Hematopoietic multipotent progenitor cell treated with erythropoietin and hydrocortisone succinate and interleukin-3 and kit ligand, for 15 days (in vitro differentiated cells): ENCODE data around the gene NLRP1.

Experiments
- DNase-seq: peaks from one replicate; pipeline ENCODE4 v3.0.0-alpha.2; 2015; ENCODE audit warnings: low spot score

NLRP1 gene

DNA sequence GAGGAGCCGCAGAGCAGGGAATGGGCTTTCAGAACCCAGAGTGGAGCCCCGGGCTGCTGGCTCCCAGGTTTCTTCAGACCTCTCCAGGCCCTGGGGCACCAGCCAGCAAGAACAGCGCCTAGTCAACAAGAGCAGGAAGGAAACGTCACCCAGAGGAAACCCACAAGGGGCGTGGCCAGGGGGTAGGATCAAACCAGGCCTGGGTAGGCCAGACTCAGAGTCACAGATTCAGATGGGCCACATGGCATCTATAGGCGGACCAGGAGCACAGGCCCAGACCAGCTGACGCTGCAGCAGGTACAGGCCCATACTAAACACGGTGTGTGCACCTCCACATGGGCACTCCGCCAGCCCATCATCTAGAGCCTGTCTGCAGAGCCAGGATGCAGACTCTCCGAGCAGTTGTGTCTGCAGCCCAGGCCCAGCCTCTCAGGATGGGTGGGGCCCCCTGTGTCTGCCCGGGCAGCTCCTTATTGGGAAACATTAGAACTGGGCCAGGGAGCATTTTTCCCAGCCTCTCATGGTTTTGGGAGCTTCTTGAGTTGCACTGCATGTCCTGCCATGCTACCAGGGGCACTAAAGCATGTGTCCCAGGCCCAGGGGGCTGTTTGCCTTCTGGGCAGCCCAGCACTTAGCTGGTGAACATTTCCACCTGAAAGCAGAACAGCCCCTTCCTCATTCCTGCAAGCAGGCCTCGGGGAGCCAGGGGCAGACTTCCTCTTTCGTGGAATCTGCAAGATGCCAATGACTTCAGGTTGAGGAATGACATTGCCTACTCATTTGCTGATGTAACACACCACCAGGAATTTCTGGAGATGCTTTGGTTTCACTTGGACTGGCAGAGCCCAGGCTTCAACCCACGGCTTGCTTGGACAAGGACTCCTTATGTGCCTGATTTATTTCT, at the start of gene NLRP1:
NLRP1 (minus strand) TSS at position 127 of the 904 bp plus-strand sequence. CDS start 552 bp downstream, outside the sequence.
- no peak for DNase-seq

DNA sequence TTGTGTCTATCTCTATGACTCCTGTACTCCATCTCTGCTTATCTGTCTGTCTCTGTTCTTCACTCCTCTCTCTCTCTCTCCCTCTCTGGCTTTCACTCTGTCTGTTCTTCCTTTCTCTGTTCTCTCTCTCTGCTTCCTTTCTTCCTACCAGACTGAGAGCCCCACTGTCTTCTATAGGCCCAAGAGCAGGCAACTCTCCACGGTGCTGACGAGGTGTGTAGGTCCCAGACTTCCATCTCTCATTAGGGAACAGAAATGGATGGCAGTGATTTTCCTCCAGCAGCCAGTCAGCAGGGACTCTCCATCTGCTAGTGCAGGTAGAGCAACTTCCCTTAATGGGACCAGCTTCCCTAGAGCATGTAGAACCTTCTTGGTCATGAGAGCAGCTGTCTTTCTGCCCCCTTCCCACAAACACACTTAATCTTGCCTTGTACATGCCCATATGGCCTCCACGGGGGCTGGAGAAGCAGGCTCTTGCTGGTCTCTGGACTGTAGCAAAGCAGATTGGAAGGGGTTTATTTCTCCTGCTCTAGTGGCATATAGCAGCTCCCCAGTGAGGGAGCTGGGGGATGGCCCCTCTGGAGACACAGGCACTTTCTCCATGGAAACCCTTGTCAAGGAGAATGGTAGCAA, 47.8 kb upstream of the NLRP1 start:
- no peak for DNase-seq

DNA sequence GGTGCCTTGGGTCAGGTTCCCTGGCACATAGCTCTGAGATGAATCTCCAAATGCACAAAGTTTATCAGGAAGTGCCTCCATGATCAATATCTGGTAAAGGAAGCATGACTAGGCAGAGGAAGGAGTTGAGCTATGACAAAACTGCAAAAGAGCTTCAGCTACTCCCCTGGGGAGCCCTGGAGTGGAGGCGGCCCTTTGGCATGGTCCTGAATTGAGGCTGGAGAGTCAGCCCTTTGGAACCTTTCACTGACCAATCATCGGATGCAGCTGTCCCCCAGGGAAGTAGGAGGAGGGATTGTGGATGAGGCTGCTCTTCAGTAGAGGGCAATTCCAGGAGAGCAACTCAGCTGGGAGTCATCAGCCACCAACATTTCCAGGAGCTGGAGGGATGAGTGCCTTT, 46.1 kb upstream of the NLRP1 start:
- no peak for DNase-seq

DNA sequence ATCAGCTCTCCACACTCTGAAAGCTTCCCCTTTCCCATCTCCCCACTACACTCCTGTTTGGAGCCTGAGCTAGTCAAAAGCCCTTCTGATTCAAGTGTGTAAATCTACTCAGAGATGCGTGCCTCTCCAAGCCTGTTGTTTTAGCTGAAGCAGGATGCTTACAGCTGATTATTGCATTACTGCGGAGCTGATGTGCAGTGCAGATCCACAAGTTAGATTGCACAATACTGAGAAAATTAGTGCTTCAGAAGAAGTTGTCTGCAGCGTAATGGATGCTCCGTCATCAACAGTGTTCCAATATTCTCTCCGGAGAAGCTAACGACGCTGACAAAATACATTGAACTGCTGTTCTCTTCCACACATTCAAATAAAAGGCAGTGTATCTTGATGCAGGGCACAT, 44.8 kb upstream of the NLRP1 start:
- DNase-seq: no peak

DNA sequence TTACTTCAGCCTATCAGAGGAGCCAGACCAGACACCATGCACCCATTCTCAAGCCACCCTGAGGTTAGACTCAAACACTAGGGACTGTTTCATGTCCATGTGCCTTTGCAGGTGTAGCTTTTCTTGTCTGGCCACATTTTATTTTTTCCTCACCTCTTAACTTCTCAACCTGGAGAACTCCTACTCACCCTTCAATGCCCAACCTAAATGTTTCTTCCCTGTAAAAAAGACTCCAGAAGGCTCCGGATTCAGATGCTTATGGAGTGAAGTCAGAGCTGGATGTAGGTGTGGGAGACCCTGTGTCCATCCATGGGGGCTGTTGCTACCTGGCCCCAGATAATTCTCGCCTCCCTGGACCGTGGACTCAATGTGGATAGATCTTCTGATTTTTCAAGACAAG, 44.0 kb upstream of the NLRP1 start:
- no peak for DNase-seq

DNA sequence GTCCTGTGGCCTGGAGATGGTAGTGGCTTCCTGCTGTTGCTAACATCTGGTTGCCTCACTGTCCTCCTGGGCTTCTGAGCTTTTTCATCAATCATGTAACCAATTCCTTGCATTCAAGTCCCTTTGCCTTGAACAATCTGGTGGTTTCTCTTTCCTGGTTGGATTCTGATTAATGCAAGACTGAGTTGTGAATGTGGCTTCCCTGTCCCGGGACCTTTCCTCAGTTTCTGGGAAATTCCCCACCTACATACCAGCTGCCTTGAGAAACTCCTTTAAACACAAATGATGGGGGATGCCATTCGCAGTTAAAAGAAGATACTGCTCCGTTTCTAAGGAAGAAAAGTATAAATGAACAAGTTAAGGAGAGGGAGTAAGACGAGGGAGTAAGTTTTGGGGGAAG, 39.9 kb upstream of the NLRP1 start:
- no peak for DNase-seq

DNA sequence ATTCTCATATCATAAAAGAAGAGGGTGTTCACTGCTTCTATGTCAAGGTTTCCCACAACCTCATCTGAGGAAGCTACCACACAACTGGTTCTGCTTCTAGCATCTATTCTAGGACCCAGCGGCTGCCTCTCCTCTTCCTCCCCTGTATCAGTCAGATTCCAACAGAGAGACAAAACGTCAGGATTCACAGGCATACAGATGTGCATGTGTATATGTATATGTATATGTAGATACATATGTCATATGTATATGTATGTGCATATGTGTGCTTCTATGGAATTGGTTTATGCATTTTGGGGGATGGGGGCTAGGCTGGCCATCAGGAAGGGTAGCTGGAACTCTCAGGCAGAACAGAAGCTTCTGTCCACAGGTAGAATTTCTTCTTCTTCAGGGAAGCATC, 37.4 kb upstream of the NLRP1 start:
- no peak for DNase-seq

DNA sequence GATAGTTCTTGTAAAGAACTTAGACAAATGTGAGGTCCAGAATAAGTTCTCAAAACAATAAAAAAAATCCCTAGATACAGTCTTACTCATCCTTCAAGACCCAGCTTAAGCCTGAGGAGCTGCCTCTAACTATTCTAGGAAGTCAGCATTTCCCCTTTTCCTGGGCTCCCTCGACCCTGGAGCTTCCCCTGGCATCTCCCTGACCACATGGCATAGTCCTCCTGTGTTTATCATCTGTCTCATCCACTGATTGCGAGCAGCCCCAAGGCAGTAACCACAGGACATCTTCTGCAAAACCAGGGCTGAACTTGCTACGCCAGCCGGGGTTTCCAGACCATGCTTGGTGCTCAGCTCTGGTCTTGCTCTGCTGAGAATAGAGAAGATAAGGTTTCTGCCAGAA, 36.7 kb upstream of the NLRP1 start:
- no peak for DNase-seq

DNA sequence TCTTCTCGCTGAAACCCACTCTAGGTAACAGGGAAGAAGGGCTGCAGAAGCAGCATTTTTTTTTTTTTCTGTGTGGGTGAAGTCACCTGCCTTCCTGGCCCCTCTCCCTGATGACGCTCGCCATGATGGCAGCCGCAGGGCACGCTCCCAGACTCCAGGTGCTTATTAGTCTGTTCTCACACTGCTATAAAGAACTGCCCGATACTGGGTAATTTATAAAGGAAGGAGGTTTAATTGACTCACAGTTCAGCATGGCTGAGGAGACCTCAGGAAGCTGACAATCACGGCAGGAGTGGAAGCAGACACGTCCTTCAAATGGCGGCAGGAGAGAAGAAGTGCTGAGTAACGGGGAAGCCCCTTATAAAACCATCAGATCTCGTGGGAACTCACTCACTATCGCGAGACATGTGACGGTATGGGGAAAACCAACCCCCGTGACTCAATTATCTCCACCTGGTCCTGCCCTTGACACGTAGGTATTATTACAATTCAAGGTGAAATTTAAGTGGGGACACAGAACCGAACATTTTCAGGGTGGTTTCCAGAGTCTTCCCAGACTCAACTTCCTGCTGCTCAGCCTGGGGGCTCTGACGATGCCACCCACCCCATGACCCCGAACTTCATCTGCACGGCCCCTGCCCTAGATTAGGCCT, 34.9 kb upstream of the NLRP1 start:
- DNase-seq: no peak

DNA sequence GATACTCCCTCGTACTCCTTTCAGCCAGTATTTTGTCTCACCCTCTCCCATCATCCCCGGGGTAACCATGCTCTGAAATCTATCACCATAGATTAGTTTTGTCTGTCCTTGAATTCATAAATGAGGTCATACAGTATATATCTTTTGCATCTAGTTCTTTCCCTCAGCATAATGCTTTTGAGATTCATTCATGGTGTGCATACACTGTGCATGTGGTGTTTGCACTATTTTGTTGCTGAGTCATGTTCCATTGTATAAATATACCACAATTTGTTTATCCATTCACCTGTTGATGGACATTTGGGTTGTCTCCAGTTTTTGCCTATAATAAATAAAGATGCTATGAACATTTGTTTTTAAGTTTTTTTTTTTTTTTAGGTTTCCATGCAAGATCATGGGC, 34.2 kb upstream of the NLRP1 start:
- no peak for DNase-seq

DNA sequence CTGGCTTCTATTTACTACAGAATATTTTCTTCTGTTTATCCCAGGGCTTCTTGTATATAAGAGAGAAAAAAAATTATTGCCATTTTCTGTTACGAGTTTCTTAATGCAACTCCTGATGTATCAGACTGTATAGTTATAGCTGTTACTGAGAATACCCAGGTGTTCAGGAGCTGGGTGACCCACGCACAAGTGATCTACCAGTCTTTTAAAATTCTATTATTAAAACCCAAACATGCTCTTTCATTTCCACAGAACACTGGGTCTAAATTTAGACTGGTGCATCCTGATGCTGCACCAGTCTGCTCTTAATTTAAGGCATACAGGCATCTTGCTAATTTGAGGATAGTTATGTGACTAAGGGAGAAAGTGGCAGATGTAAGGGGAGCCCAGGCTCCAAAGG, 31.2 kb upstream of the NLRP1 start:
- no peak for DNase-seq

DNA sequence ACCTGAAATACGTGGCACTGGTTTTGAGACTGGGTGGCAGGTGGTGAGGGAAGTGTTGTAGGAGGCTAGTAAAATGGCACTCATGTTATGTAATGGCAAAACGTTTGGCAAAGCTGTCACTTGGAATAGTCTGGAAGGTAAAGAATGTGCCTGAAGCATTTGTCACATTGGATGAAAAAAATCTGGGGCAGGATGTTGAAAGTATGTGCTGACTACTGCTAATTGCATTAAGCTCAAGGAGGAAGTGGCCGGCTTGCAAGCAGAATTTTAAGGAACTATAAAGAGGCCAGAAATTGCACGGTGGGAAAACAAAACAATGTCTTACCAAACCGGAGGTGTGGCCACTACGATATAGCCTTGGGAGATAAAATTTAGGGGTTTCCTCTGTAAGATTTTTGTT, 26.6 kb upstream of the NLRP1 start:
- DNase-seq: no peak

DNA sequence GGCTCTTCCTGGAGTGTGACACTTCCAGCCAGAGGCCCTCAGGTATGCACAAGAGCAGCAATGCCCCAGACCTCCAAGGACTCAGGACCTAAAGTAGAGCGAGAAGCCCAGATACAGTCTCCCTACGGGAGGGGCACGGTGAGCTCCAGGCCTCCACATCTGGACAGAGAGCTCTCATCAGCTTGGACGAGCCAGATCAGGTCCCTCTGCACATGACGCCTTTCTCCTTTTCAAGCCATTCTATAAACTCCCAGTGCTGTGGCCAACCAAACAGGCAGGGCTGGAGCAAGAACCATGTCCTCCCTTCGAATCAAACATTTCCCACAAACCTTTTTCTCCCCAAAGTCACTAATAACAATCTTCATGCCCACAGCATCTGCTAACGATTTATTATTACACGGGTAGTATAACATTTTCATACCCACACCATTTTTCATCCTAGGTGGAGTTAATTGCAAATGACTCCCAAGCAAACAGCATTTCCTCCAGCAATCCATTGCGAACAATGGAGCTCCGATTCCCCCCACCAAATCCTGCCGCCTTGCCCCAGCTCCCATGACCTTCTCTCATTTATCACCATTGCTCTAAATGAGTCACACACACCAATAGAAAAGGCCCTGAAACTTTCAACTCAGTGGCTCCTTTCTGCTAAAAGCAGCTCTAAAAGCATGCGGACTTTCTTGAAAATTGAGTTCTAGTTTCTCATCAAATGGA, 24.2 kb upstream of the NLRP1 start:
- no peak for DNase-seq

DNA sequence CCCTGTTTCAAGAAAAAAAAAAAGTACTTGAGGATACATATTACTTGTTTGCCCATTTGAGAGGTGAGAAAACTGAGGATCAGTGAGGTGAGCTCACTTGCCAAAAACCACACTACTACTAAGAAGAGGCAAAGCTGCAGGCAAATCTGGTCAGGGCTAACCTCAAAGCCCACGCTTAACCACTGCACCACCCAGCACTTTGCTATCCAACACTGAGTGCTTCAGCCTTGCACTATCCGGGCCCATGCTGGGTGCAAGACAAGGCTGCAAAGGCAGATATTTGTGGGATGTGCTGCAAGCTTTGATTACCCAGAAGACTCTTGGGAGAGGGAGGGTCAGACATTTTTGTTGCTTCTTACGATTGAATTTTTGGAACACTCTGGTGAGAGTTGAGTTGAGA, 23.6 kb upstream of the NLRP1 start:
- DNase-seq: no peak

DNA sequence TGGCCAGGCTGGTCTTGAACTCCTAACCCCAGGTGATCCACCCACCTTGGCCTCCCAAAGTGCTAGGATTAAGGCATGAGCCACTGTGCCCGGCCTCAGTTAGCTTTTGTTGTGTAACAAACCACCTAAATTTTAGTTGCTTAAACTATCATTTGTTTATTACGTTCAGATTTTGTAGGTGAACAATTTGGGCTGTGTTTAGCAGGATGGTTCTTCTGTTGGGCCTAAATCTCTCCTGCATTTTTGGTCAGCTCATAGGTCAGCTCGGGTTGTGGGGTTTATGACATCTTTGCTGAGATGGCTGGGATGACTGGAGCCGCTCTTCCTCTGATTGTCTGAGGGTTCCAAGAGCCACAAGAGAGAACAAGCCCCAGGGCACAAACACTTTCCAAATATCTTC, 21.1 kb upstream of the NLRP1 start:
- DNase-seq: no peak

DNA sequence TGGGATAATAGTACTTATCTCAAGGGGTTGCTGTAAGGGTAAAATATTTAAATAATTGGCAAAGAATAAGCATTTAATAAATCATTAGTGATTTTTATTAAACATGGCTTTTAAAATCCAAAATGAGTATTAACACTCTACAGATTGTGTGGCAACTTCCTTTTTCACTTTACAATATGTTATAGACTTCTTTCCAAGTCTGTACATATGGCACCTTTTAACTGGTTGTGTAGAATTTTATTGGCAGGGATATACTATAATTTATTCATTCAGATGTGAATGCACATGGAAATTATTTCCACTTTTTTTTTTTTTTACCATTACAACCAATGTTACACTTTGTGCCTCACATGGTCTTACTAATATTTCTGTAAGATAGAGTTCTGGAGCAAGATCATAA, 15.7 kb upstream of the NLRP1 start:
- no peak for DNase-seq

DNA sequence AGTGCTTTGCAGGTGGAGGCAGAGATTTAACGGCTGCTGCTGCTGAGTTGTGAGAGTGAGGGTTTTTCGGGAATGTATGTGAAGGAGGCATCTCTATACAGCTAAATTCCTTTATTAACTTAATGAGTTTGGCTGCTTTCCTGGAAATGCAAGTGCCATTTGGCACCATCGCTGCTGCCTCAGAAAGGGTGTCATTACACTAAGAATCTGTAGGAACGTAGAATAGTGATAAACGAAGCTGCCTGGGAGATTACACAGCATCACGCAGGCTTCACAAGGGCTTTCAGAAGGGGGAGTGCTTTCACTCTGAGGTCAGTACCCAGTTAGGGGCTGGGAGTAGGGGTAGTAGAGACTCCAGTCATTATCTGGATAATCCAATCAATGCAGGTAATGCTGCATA, 14.1 kb upstream of the NLRP1 start:
- DNase-seq: no peak

DNA sequence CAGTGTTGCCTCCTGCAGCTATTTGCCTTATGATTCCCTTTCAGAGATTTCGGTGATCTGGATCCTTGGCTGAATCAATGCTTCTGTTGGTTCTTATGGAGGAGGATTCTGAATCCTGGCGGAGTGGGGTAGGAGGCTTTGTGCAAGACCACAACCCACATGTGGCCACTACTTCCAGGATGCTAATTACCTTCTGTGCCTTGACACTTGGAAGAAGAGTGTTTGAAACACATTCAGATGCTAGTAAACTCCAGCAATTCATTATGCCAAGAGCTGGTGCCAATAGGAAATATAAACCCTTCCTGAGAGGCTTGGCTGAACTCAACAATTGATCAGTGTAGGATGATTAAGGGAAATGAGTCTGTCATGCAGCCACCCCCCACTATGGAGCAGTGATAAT, 12.1 kb upstream of the NLRP1 start:
- no peak for DNase-seq

DNA sequence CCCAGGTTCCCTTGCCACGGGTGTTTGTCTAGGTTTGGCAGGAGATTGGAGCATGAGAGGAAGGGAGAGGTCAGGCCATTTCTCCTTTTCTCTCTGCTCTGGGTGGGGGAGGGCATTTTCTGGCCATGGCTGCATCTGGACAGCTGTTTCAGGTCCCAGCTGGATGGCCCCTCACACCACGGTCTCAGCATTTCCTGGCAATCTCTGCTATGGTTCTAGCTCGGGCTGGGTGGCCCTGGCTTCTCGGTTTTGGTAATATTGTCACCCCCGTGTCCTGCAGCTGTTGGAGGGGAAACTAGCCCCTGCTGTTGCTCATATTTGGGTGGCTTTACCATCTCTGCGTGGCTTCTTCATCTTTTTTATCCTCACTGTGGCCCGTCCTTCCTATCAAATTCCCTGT, 11.5 kb upstream of the NLRP1 start:
- no peak for DNase-seq

DNA sequence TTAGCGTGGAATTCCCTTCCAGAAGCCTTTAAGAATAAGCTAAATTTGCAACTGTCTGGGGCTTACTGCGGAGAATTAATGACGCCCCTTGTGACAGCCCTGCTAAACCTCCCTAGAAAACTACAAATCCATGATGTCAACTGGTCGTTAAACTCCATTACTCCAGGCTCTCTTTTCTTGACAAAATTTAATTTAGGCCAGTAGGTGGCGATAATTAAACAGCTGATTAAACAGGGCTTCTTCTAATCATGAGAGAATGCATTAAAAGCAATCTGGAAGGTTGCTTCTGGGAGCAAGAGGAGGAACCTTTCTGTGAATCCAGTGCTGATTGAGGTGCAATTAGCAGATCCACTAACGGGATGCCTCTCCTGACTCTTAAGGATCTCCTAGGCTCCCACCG, 8.1 kb upstream of the NLRP1 start:
- peak; percentile 30 for DNase-seq

DNA sequence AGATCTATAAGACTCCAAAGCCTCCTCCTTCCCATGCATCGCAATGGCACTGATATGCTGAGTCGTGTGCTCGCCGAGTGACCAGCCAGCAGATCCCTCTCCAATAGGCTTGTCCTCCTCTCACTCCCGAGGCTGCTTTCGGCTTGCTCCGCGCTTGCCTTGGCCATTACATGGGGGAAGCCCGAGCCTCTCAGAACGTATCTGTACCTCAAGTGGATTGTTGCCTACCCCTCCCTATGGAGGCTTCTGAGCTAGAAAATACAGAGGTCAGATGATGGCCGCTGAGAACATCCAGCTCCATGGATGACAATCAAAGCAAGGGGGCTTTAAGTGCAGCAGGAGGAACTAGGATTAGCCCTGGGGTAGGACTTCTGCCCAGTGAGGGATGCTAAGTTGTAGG, 7.7 kb upstream of the NLRP1 start:
- no peak for DNase-seq

DNA sequence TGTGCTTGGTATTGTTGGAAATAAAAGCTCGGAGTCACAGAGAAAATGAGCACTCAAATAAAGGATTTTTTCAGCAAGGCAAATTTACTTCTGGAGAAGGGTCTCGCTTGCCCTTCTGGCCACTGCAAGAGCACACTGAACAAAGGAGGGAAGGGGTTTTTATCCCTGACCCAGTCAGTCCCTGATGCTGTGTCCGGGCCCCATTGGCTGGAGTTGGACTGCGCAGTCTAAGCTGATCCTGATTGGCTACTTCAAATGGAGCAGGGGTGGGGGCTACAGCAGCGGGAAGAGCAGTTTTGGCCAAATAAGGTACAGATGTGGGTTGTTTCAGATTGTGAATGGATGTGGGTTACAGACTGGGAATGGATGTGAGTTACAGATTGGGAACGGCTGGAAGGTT, 4.3 kb upstream of the NLRP1 start:
- DNase-seq: no peak
